Nephron (organoid): ENCODE results near the gene PRR30.

Experiments
- H3K27ac Mint-ChIP-seq, 3 experiments: 2 replicates each; pipeline ENCODE4 v1.8.0; 2020; ENCODE audit warnings: mixed read lengths in 3 of 3, mild to moderate bottlenecking in 2 of 3, moderate library complexity in 1 of 3
- H3K27me3 Mint-ChIP-seq: 2 replicates; pipeline ENCODE4 v1.8.0; 2021; ENCODE audit warnings: low read depth, mild to moderate bottlenecking, moderate library complexity, mixed read lengths
- H3K36me3 Mint-ChIP-seq: 2 replicates; pipeline ENCODE4 v1.8.0; 2020; ENCODE audit warnings: low read depth, mixed read lengths
- H3K4me1 Mint-ChIP-seq: 2 replicates; pipeline ENCODE4 v1.8.0; 2020; ENCODE audit warnings: mixed read lengths
- H3K4me3 Mint-ChIP-seq, 3 experiments: 2 replicates each; pipeline ENCODE4 v1.8.0; 2020; ENCODE audit warnings: mild to moderate bottlenecking in 3 of 3, mixed read lengths in 3 of 3, moderate library complexity in 2 of 3
- H3K9me3 Mint-ChIP-seq: 2 replicates; pipeline ENCODE4 v1.8.0; 2020; ENCODE audit warnings: mixed read lengths
- CTCF ChIP-seq, 3 experiments: fragments of 200-600 bp; sonication (generic); IDR thresholded peaks; one replicate each; pipeline ENCODE4 v1.5.0; 2021; ENCODE audit warnings: antibody characterized with exemption in 3 of 3; ENCODE audit not compliant: unreplicated experiment in 3 of 3

The PRR30 gene

DNA sequence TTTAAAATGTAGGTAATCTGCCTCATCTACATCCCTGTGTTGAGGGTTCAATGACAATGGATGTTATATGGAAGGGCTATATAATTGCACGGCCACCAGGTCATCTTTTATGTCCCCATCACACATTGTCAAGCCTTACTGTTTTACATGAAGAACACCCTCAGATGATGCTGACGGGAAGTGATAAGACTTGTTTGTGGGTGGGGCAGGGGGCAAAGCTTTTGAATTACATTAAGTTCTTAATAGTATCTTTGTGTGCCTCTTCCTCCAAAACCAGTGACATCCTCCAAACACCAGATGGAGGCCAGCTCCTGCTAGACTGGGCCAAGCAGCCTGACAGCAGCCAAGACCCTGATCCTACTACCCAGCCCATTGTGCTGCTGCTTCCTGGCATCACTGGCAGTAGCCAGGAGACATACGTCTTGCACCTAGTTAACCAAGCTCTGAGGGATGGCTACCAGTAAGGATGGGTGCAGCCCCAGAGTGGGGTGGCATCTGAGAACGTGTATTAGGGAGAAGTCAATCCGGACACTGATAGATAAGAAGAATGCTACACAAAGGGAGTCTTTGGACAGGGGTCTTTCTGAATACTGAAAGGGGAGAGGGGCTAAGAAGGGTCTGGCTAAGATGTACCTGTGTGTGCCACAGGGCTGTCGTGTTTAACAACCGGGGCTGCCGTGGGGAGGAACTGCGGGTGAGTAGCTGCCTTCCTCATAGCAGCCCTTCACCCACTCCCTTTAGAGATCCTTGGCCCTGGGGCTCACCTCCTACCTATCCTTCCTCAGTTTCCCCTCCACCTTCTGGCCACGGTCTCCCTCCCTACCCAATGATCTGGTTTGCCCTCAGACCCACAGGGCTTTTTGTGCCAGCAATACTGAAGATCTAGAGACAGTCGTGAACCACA lies 10.3 kb downstream of the PRR30 start:
- H3K4me1 Mint-ChIP-seq, result peaks cover 12% of the 10 kb centered on the region
- no peaks in the 10 kb centered on the region for H3K27me3 Mint-ChIP-seq
- H3K9me3 Mint-ChIP-seq, result no peaks in the 10 kb centered on the region
- H3K36me3 Mint-ChIP-seq, result peaks cover 31% of the 10 kb centered on the region
- peak overlapping the region in 2 of 3 experiments; percentile 26 for H3K4me3 Mint-ChIP-seq
- no peak overlapping the region for H3K27ac Mint-ChIP-seq
- no peak for TF ChIP-seq CTCF (IDR thresholded peaks at IDR 0.05; ENCODE audit: unreplicated experiment in 3 of 3)

DNA sequence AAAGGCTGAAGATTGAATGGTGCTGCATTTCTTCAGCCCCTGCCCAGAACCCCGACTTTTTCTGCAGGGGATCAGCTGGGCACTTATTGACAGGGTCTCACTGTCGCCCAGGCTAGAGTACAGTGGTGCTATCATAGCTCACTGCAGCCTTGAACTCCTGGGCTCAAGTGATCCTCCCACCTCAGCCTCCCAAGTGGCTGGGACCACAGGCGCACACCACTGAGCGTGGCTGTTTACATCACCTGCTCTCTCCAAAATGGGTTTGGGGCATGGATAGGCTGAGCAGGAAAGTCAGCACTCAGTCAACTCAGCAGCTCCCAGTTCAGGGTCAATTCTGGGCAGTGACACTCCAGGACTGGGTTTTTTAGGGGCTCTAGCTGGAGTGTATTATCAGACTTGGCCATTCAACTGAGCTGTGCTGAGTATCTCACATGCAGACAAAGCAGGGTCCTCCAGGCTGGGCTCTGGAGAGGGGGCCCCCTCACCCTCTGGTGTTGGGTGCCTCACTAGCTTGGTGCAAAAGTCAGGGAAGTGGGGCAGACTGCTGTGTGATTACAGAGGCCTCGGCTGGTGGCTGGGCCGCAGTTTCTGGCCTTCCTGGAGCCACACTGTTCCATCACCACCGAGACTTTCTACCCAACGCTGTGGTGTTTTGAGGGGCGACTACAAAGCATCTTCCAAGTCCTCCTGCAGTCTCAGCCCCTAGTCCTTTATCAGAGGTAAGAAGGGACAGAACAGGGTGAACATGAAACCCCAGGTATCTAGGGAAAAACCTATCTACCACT lies 11.1 kb downstream of the PRR30 start:
- H3K36me3 Mint-ChIP-seq, result peaks cover 25% of the 10 kb centered on the region
- H3K27me3 Mint-ChIP-seq, result peaks cover 4% of the 10 kb centered on the region
- no peak for TF ChIP-seq CTCF (IDR thresholded peaks at IDR 0.05; ENCODE audit: unreplicated experiment in 3 of 3)
- H3K27ac Mint-ChIP-seq, result no peak overlapping the region
- peaks cover 6% of the 10 kb centered on the region for H3K4me1 Mint-ChIP-seq
- H3K4me3 Mint-ChIP-seq, result no peak overlapping the region
- no peaks in the 10 kb centered on the region for H3K9me3 Mint-ChIP-seq

DNA sequence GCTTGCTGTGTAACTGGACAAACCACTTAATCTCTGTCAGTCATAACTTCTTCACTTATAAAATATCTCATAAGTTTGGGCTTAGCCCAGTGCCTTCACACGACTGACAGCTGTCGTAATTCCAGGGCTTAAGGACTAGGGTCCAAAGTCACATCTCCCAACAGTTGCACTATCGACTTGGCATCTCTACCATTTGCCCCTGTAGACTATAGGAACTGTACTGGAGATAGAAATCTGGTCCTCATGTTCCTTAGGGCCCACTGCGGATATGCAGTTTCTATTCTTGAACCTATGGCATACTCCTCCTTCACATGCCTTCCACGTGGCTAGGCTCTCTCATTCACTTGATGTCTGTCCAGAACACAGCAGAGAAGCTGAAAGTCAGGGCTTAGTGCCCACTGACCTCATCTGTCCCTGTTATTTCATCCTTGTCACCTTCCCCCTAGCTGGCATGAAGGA lies 12.9 kb downstream of the PRR30 start:
- no peak for TF ChIP-seq CTCF (IDR thresholded peaks at IDR 0.05; ENCODE audit: unreplicated experiment in 3 of 3)
- Mint-ChIP-seq H3K27me3 (peaks cover 22% of the 10 kb centered on the region), H3K9me3 (no peaks in the 10 kb centered on the region), H3K27ac (no peak overlapping the region), H3K4me1 (peaks cover 6% of the 10 kb centered on the region), H3K36me3 (peaks cover 20% of the 10 kb centered on the region), H3K4me3 (peak overlapping the region in 1 of 3 experiments; percentile 4)

DNA sequence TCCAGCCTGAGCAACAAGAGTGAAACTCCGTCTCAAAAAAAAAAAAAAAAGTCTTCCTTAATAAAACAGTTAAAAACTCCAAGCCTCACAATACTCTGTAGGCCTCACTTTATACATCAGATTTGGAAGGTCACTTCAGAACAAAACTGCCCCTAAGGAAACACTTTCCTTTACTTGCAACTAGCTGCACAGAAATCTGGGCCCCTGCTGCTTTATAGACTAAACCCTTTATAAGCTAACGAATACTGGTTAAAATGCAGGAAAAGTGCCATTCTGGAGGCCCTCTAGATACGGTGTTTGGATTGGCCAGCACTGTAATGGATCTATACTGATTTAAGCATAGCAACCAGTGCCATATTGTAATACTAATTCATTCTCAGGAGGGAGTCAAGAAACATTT lies 14.1 kb downstream of the PRR30 start:
- Mint-ChIP-seq H3K9me3 (peaks cover under 1% of the 10 kb centered on the region), H3K4me1 (peaks cover 6% of the 10 kb centered on the region), H3K27me3 (peaks cover 31% of the 10 kb centered on the region), H3K4me3 (peak overlapping the region; percentile 31 to 73 (median 63)), H3K27ac (peak overlapping the region in 2 of 3 experiments; percentile 18 to 45), H3K36me3 (peaks cover 10% of the 10 kb centered on the region)
- no peak for TF ChIP-seq CTCF (IDR thresholded peaks at IDR 0.05; ENCODE audit: unreplicated experiment in 3 of 3)

DNA sequence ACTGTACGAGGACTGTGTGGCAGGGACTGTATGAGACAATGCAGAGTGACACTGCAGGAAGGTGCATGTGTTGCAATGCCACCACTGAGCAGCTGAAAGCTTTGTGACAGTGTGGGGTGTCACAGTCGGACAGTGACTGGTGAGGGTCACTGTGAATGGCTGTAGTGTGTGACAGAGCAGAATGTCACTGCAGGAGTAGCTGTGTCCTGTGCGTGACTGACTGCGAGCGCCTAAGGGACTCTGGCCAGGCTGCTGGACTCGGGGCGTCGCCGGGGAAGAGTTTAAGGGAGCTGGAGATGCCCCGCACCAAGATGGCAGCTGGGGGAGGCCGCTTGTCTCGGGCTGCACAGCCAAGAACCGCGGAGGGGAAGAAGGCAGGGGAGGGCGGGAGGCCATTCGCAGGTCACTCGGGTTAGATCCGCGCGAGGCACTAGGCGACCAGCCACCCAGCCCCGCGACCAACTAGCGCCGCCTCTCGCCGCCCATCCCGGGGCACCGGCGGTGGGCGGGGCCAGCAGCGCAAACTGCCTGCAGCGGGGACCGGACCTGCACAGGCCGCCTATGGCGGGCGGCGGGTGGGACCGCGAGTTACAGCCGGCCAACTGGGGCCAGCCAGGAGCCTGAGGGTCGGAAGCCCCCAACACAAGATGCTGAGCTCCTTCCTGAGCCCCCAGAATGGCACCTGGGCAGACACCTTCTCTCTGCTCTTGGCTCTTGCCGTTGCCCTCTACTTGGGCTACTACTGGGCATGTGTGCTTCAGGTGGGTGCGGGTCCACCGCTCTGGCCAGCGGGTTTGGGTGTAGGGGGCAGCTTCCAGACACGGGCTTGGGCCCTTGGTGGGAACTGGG lies 15.7 kb downstream of the PRR30 start, which contains the start of gene ABHD1:
TSS of gene ABHD1 (plus strand) at position 514 of the 849 bp plus-strand sequence. CDS start at position 648, 134 bp downstream.
- H3K36me3 Mint-ChIP-seq, result no peaks in the 10 kb centered on the region
- peaks cover 45% of the 10 kb centered on the region for H3K27me3 Mint-ChIP-seq
- H3K4me1 Mint-ChIP-seq, result peaks cover 6% of the 10 kb centered on the region
- no peak for TF ChIP-seq CTCF (IDR thresholded peaks at IDR 0.05; ENCODE audit: unreplicated experiment in 3 of 3)
- H3K9me3 Mint-ChIP-seq, result peaks cover 2% of the 10 kb centered on the region
- peak within 1 kb of the TSS in 2 of 3 experiments; percentile 0 to 20 for H3K27ac Mint-ChIP-seq
- H3K4me3 Mint-ChIP-seq, result peak within 1 kb of the TSS; percentile 86 to 89 (median 87)
